HEK293 (cell line): ENCODE data around the gene TICAM1.

ENCODE experiments used
- KLF1 ChIP-seq: fragments of 450-650 bp; formaldehyde crosslinking; IDR thresholded peaks from 2 replicates; pipeline ENCODE4 v1.5.1; 2016; ENCODE audit warnings: missing biosample characterization, missing genetic modification characterization
- OVOL3 ChIP-seq: fragments of 450-650 bp; formaldehyde crosslinking; IDR thresholded peaks from 2 replicates; pipeline ENCODE4 v1.5.1; 2016; ENCODE audit warnings: missing biosample characterization, missing genetic modification characterization
- SP7 ChIP-seq: fragments of 450-650 bp; formaldehyde crosslinking; IDR thresholded peaks from 2 replicates; pipeline ENCODE4 v1.5.1; 2016; ENCODE audit warnings: missing biosample characterization, missing genetic modification characterization
- ZBTB1 ChIP-seq: fragments of 450-650 bp; formaldehyde crosslinking; IDR thresholded peaks from 2 replicates; pipeline ENCODE4 v1.5.1; 2016; ENCODE audit warnings: missing biosample characterization, missing genetic modification characterization
- ZBTB7A ChIP-seq: fragments of 450-650 bp; formaldehyde crosslinking; IDR thresholded peaks from 2 replicates; pipeline ENCODE4 v1.5.1; 2016; ENCODE audit warnings: low read depth, missing biosample characterization, missing genetic modification characterization
- ZFHX2 ChIP-seq: fragments of 450-650 bp; formaldehyde crosslinking; conservative IDR thresholded peaks from 2 replicates; pipeline ENCODE4 v1.5.1; 2016; ENCODE audit warnings: missing biosample characterization, missing genetic modification characterization
- ZFP69B ChIP-seq: fragments of 450-650 bp; formaldehyde crosslinking; IDR thresholded peaks from 2 replicates; pipeline ENCODE4 v1.5.1; 2016; ENCODE audit warnings: missing biosample characterization, missing genetic modification characterization
- ZNF324 ChIP-seq: fragments of 450-650 bp; formaldehyde crosslinking; IDR thresholded peaks from 2 replicates; pipeline ENCODE4 v1.5.1; 2016; ENCODE audit warnings: missing biosample characterization, missing genetic modification characterization
- ZNF544 ChIP-seq: fragments of 450-650 bp; formaldehyde crosslinking; IDR thresholded peaks from 2 replicates; pipeline ENCODE4 v1.5.0; 2017; ENCODE audit warnings: missing biosample characterization, missing genetic modification characterization
- ZNF561 ChIP-seq: fragments of 450-650 bp; IDR thresholded peaks from 2 replicates; pipeline ENCODE4 v1.5.1; 2018; ENCODE audit warnings: missing biosample characterization, missing genetic modification characterization, borderline replicate concordance
- ZNF747 ChIP-seq: fragments of 450-650 bp; formaldehyde crosslinking; IDR thresholded peaks from 2 replicates; pipeline ENCODE4 v1.5.1; 2016; ENCODE audit warnings: missing biosample characterization, missing genetic modification characterization
- ZSCAN30 ChIP-seq: fragments of 450-650 bp; IDR thresholded peaks from 2 replicates; pipeline ENCODE4 v1.5.1; 2018; ENCODE audit warnings: missing biosample characterization, mild to moderate bottlenecking, missing genetic modification characterization, moderate library complexity
- ZXDB ChIP-seq: fragments of 450-650 bp; formaldehyde crosslinking; IDR thresholded peaks from 2 replicates; pipeline ENCODE4 v1.5.1; 2016; ENCODE audit warnings: missing biosample characterization, missing genetic modification characterization
- TF ChIP-seq, protein P1 (sequence below): fragments of 450-650 bp; formaldehyde crosslinking; IDR thresholded peaks from 2 replicates; pipeline ENCODE4 v1.5.1; 2017; ENCODE audit warnings: missing biosample characterization, mild to moderate bottlenecking, missing genetic modification characterization, moderate library complexity
- TF ChIP-seq, protein P2 (sequence below): fragments of 450-650 bp; formaldehyde crosslinking; IDR thresholded peaks from 2 replicates; pipeline ENCODE4 v1.5.1; 2016; ENCODE audit warnings: missing biosample characterization, missing genetic modification characterization
- TF ChIP-seq, protein P3 (sequence below): fragments of 450-650 bp; formaldehyde crosslinking; IDR thresholded peaks from 2 replicates; pipeline ENCODE4 v1.5.1; 2017; ENCODE audit warnings: missing biosample characterization, missing genetic modification characterization
- TF ChIP-seq, protein P4 (sequence below): fragments of 450-650 bp; IDR thresholded peaks from 2 replicates; pipeline ENCODE4 v1.5.1; 2018; ENCODE audit warnings: missing biosample characterization, mild to moderate bottlenecking, missing genetic modification characterization
- TF ChIP-seq, protein P5 (sequence below): fragments of 450-650 bp; formaldehyde crosslinking; IDR thresholded peaks from 2 replicates; pipeline ENCODE4 v1.5.1; 2016; ENCODE audit warnings: missing biosample characterization, missing genetic modification characterization, borderline replicate concordance
- TF ChIP-seq, protein P6 (sequence below): fragments of 450-650 bp; formaldehyde crosslinking; IDR thresholded peaks from 2 replicates; pipeline ENCODE4 v1.5.0; 2017; ENCODE audit warnings: missing biosample characterization, missing genetic modification characterization, borderline replicate concordance
- TF ChIP-seq, protein P7 (sequence below): fragments of 450-650 bp; formaldehyde crosslinking; IDR thresholded peaks from 2 replicates; pipeline ENCODE4 v1.5.1; 2016; ENCODE audit warnings: missing biosample characterization, missing genetic modification characterization
- TF ChIP-seq, protein P8 (sequence below): fragments of 450-650 bp; formaldehyde crosslinking; IDR thresholded peaks from 2 replicates; pipeline ENCODE4 v1.5.1; 2016; ENCODE audit warnings: missing biosample characterization, missing genetic modification characterization

TICAM1 gene

DNA sequence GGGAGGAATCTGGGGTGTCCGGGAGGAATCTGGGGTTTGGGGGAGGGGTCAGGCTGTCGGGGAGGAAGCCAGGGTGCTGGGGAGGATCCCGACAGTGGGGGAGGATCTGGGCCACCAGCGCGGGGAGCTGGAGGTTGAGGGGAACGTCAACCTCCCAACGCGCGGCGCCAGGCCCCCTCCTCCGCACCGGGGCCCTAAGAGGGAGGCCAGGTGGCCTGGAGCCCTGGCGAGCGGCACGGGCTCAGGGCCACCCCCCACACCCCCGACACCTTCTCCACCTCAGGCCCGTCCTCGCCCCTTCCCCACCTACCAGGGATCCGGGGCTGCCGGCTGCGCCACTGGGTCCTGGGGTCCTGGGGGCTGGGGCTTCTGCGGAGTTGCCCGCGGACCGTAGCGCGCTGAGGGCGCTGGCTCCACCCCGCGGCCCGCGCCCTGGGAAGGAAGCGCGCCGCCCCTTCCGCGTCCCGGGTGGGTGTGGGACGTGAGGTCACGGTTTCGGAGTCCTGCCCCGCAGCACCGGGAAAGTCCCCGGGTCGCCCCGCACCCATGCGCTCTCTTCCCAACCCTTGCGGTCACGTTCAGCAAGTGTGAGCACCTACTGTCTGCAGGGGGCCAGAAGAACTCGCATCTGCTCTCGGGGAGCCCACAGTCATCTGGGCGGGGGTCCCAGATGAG, at the start of gene TICAM1 (continued):
- TF ChIP-seq, protein P1, sequence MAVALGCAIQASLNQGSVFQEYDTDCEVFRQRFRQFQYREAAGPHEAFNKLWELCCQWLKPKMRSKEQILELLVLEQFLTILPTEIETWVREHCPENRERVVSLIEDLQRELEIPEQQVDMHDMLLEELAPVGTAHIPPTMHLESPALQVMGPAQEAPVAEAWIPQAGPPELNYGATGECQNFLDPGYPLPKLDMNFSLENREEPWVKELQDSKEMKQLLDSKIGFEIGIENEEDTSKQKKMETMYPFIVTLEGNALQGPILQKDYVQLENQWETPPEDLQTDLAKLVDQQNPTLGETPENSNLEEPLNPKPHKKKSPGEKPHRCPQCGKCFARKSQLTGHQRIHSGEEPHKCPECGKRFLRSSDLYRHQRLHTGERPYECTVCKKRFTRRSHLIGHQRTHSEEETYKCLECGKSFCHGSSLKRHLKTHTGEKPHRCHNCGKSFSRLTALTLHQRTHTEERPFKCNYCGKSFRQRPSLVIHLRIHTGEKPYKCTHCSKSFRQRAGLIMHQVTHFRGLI (tag by site-specific recombination), result no peak
- TF ChIP-seq ZFP69B (tag by site-specific recombination), result no peak
- 0 out of 2 replicates have a peak, but pooled peaks have one; percentile 51 for TF ChIP-seq ZNF561 (tag by site-specific recombination)
- TF ChIP-seq, protein P2, sequence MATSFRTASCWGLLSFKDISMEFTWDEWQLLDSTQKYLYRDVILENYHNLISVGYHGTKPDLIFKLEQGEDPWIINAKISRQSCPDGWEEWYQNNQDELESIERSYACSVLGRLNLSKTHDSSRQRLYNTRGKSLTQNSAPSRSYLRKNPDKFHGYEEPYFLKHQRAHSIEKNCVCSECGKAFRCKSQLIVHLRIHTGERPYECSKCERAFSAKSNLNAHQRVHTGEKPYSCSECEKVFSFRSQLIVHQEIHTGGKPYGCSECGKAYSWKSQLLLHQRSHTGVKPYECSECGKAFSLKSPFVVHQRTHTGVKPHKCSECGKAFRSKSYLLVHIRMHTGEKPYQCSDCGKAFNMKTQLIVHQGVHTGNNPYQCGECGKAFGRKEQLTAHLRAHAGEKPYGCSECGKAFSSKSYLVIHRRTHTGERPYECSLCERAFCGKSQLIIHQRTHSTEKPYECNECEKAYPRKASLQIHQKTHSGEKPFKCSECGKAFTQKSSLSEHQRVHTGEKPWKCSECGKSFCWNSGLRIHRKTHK (tag by site-specific recombination), result no peak
- TF ChIP-seq ZSCAN30, result 0 out of 2 replicates have a peak, but pooled peaks have one; percentile 53
- TF ChIP-seq ZBTB1 (tag by site-specific recombination), result no peak; the same call in 1 of the 2 replicates
- TF ChIP-seq, protein P3, sequence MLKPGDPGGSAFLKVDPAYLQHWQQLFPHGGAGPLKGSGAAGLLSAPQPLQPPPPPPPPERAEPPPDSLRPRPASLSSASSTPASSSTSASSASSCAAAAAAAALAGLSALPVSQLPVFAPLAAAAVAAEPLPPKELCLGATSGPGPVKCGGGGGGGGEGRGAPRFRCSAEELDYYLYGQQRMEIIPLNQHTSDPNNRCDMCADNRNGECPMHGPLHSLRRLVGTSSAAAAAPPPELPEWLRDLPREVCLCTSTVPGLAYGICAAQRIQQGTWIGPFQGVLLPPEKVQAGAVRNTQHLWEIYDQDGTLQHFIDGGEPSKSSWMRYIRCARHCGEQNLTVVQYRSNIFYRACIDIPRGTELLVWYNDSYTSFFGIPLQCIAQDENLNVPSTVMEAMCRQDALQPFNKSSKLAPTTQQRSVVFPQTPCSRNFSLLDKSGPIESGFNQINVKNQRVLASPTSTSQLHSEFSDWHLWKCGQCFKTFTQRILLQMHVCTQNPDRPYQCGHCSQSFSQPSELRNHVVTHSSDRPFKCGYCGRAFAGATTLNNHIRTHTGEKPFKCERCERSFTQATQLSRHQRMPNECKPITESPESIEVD (tag by site-specific recombination), result no peak
- TF ChIP-seq ZBTB7A (tag by site-specific recombination), result no peak
- TF ChIP-seq, protein P4, sequence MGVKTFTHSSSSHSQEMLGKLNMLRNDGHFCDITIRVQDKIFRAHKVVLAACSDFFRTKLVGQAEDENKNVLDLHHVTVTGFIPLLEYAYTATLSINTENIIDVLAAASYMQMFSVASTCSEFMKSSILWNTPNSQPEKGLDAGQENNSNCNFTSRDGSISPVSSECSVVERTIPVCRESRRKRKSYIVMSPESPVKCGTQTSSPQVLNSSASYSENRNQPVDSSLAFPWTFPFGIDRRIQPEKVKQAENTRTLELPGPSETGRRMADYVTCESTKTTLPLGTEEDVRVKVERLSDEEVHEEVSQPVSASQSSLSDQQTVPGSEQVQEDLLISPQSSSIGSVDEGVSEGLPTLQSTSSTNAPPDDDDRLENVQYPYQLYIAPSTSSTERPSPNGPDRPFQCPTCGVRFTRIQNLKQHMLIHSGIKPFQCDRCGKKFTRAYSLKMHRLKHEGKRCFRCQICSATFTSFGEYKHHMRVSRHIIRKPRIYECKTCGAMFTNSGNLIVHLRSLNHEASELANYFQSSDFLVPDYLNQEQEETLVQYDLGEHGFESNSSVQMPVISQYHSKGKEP (tag by site-specific recombination), result no peak
- no peak for TF ChIP-seq ZNF747
- no peak for TF ChIP-seq ZNF544 (tag by site-specific recombination)
- TF ChIP-seq SP7 (tag by site-specific recombination), result no peak
- TF ChIP-seq, protein P5, sequence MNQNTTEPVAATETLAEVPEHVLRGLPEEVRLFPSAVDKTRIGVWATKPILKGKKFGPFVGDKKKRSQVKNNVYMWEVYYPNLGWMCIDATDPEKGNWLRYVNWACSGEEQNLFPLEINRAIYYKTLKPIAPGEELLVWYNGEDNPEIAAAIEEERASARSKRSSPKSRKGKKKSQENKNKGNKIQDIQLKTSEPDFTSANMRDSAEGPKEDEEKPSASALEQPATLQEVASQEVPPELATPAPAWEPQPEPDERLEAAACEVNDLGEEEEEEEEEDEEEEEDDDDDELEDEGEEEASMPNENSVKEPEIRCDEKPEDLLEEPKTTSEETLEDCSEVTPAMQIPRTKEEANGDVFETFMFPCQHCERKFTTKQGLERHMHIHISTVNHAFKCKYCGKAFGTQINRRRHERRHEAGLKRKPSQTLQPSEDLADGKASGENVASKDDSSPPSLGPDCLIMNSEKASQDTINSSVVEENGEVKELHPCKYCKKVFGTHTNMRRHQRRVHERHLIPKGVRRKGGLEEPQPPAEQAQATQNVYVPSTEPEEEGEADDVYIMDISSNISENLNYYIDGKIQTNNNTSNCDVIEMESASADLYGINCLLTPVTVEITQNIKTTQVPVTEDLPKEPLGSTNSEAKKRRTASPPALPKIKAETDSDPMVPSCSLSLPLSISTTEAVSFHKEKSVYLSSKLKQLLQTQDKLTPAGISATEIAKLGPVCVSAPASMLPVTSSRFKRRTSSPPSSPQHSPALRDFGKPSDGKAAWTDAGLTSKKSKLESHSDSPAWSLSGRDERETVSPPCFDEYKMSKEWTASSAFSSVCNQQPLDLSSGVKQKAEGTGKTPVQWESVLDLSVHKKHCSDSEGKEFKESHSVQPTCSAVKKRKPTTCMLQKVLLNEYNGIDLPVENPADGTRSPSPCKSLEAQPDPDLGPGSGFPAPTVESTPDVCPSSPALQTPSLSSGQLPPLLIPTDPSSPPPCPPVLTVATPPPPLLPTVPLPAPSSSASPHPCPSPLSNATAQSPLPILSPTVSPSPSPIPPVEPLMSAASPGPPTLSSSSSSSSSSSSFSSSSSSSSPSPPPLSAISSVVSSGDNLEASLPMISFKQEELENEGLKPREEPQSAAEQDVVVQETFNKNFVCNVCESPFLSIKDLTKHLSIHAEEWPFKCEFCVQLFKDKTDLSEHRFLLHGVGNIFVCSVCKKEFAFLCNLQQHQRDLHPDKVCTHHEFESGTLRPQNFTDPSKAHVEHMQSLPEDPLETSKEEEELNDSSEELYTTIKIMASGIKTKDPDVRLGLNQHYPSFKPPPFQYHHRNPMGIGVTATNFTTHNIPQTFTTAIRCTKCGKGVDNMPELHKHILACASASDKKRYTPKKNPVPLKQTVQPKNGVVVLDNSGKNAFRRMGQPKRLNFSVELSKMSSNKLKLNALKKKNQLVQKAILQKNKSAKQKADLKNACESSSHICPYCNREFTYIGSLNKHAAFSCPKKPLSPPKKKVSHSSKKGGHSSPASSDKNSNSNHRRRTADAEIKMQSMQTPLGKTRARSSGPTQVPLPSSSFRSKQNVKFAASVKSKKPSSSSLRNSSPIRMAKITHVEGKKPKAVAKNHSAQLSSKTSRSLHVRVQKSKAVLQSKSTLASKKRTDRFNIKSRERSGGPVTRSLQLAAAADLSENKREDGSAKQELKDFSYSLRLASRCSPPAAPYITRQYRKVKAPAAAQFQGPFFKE (tag by site-specific recombination), result no peak
- TF ChIP-seq KLF1 (tag by site-specific recombination), result peak; percentile 69
- TF ChIP-seq ZXDB (tag by site-specific recombination), result peak; percentile 49; the same call in 1 of the 2 replicates
- TF ChIP-seq, protein P6, sequence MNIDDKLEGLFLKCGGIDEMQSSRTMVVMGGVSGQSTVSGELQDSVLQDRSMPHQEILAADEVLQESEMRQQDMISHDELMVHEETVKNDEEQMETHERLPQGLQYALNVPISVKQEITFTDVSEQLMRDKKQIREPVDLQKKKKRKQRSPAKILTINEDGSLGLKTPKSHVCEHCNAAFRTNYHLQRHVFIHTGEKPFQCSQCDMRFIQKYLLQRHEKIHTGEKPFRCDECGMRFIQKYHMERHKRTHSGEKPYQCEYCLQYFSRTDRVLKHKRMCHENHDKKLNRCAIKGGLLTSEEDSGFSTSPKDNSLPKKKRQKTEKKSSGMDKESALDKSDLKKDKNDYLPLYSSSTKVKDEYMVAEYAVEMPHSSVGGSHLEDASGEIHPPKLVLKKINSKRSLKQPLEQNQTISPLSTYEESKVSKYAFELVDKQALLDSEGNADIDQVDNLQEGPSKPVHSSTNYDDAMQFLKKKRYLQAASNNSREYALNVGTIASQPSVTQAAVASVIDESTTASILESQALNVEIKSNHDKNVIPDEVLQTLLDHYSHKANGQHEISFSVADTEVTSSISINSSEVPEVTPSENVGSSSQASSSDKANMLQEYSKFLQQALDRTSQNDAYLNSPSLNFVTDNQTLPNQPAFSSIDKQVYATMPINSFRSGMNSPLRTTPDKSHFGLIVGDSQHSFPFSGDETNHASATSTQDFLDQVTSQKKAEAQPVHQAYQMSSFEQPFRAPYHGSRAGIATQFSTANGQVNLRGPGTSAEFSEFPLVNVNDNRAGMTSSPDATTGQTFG (tag by site-specific recombination), result no peak
- no peak for TF ChIP-seq ZNF324 (tag by site-specific recombination)
- TF ChIP-seq, protein P7, sequence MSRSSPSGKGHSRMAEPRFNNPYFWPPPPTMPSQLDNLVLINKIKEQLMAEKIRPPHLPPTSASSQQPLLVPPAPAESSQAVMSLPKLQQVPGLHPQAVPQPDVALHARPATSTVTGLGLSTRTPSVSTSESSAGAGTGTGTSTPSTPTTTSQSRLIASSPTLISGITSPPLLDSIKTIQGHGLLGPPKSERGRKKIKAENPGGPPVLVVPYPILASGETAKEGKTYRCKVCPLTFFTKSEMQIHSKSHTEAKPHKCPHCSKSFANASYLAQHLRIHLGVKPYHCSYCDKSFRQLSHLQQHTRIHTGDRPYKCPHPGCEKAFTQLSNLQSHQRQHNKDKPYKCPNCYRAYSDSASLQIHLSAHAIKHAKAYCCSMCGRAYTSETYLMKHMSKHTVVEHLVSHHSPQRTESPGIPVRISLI (tag by site-specific recombination), result no peak
- TF ChIP-seq ZFHX2 (tag by site-specific recombination), result peak; percentile 65
- TF ChIP-seq OVOL3 (tag by site-specific recombination), result no peak
- TF ChIP-seq, protein P8, sequence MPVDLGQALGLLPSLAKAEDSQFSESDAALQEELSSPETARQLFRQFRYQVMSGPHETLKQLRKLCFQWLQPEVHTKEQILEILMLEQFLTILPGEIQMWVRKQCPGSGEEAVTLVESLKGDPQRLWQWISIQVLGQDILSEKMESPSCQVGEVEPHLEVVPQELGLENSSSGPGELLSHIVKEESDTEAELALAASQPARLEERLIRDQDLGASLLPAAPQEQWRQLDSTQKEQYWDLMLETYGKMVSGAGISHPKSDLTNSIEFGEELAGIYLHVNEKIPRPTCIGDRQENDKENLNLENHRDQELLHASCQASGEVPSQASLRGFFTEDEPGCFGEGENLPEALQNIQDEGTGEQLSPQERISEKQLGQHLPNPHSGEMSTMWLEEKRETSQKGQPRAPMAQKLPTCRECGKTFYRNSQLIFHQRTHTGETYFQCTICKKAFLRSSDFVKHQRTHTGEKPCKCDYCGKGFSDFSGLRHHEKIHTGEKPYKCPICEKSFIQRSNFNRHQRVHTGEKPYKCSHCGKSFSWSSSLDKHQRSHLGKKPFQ (tag by site-specific recombination), result 0 out of 2 replicates have a peak, but pooled peaks have one; percentile 35
